Adrenal gland (tissue), 12 donors: ENCODE measurements around the gene RAB6A. TPM values are rescaled to one million over a fixed set of nuclear protein-coding genes. Genes with fewer than 3 reads are reported as not detected.

Experiments
- DNase-seq, 7 donors: peaks; one replicate each; pipeline ENCODE4 v3.0.0-alpha.2; 2019 to 2020
- H3K27ac ChIP-seq, 5 donors: fragments of 200-600 bp; sonication (generic) in 4 of 5; 1 replicate in 3 of 5; 2 replicates in 2 of 5; pipeline versions ENCODE4 v1.5.1 to v1.8.0; 2016 to 2020; ENCODE audit warnings: mild to moderate bottlenecking in 1 of 5
- H3K27me3 ChIP-seq: fragments of 200-600 bp; 2 replicates; pipeline ENCODE4 v1.8.0; 2021
- H3K36me3 ChIP-seq, 2 donors: fragments of 200-600 bp; replicated peaks in 1 of 2; 1 replicate in 1 of 2; 2 replicates in 1 of 2; pipeline versions ENCODE4 v1.5.1 to v1.8.0; 2018 to 2022
- H3K4me1 ChIP-seq, 2 donors: fragments of 200-600 bp; replicated peaks in 1 of 2; 1 replicate in 1 of 2; 2 replicates in 1 of 2; pipeline versions ENCODE4 v1.5.1 to v1.8.0; 2018 to 2021
- H3K4me3 ChIP-seq, 4 donors: fragments of 200-600 bp; sonication (generic) in 3 of 4; one replicate each; pipeline ENCODE4 v1.5.1; 2016 to 2018
- H3K9me3 ChIP-seq, 3 donors: fragments of 200-600 bp; sonication (generic) in 1 of 3; replicated peaks in 1 of 3; 1 replicate in 2 of 3; 2 replicates in 1 of 3; pipeline versions ENCODE4 v1.5.1 to v1.8.0; 2016 to 2021
- POLR2A ChIP-seq, 2 donors: fragments of 450-650 bp; IDR thresholded peaks; one replicate each; pipeline ENCODE4 v1.6.1; 2017; ENCODE audit warnings: antibody characterized with exemption in 2 of 2, mild to moderate bottlenecking in 2 of 2, moderate library complexity in 1 of 2
- WGBS, 4 donors: extraction: QIAGEN DNeasy Blood & Tissue Kit in 2 of 4; methylation state at CpG; one replicate each; pipeline versions ENCODE4 v1.1.5 to v1.1.7; 2013 to 2017; 5-methylcytosine and 5-hydroxymethylcytosine counted together
- intact Hi-C, 2 donors: fragments of 100-400 bp; cut with DNase I; formaldehyde crosslinking; loops; one replicate each; pipeline versions ENCODE4 v1.14.1 to v1.15.0; 2022 to 2023
- polyA plus RNA-seq, 3 donors: library from polyadenylated mRNA; stranded (reverse); fragments of 200-250 nt in 2 of 3; fragments of 350-450 nt in 1 of 3; fragmentation: Illumina TruSeq in 1 of 3; extraction: RNeasy Lipid Tissue Mini Kit (QIAGEN cat#74804) in 1 of 3; gene quantifications; one replicate each; pipeline ENCODE4 v1.2.3, GENCODE V29; 2013 to 2014
- total RNA-seq, 9 donors: library from RNA; depleted of rRNA in 4 of 9; stranded (reverse); fragments of >200 nt in 4 of 9; fragments of 120-200 nt in 1 of 9; fragmentation: NEBNext Ultra II Directional in 1 of 9; extraction: Animal tissue kit (Norgen Biotek cat#: 25700) in 1 of 9; gene quantifications; one replicate each; pipeline versions ENCODE4 v1.1.0 to v1.2.4, GENCODE V29; 2013 to 2023
- TF ChIP-seq, protein P1 (sequence below), 6 experiments: fragments of 450-650 bp in 4 of 6; fragments of 200-600 bp in 2 of 6; sonication (generic) in 1 of 6; IDR thresholded peaks; 1 replicate in 5 of 6; 2 replicates in 1 of 6; pipeline versions ENCODE4 v1.5.1 to v1.8.0; 2016 to 2021; ENCODE audit warnings: antibody characterized with exemption in 6 of 6, mild to moderate bottlenecking in 2 of 6, moderate library complexity in 1 of 6
- donor health status: healthy with polysubstance abuse.
- donor health status: Bipolar disorder and iron deficiency.
- donor health status: DM: yes; HTN: yes; CAD: no.
- donor health status: DM: no; HTN: no; CAD: no.
- donor health status: DM: no; HTN: no; CAD: no.
- donor health status: DM: yes; HTN: yes; CAD: no.

RAB6A gene
- total and polyA plus RNA-seq, 12 donors = 27.8 to 283 (median 131) TPM

DNA sequence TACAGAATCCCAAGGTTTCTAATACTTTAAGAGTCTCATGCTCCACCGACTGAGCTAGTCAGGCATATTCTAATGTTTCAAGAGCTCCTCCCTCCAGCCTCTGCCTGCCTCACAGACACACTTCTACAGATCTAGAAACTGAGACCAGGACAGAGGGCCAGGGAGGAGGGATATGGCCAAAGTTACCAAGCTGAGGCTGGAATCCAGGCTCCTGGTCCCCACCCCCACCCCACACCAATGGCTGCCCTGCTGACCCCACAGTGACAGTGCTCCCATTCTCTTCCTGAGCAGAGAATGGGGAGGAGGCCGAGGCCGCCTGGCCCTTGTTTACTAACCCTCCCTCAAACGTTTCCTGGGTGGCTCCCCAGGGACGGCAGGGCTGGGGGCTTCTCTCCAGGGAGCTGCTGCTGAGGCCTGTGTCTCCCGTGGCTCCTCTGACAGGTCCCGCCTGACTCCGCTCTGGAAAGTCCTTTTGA lies 112.3 kb downstream of the RAB6A start:
- intact Hi-C loops = no loop called here
- no peaks in the 10 kb centered on the region for H3K36me3 ChIP-seq
- WGBS, 4 donors = 62 to 80% (median 70%) methylated on average over 7 to 8 of the region's 8 CpGs
- no peak for DNase-seq
- no peak overlapping the region for H3K4me3 ChIP-seq
- no peaks in the 10 kb centered on the region for H3K27me3 ChIP-seq
- no peaks in the 10 kb centered on the region for H3K9me3 ChIP-seq
- TF ChIP-seq POLR2A (IDR thresholded peaks at IDR 0.05) = no peak
- TF ChIP-seq, protein P1, sequence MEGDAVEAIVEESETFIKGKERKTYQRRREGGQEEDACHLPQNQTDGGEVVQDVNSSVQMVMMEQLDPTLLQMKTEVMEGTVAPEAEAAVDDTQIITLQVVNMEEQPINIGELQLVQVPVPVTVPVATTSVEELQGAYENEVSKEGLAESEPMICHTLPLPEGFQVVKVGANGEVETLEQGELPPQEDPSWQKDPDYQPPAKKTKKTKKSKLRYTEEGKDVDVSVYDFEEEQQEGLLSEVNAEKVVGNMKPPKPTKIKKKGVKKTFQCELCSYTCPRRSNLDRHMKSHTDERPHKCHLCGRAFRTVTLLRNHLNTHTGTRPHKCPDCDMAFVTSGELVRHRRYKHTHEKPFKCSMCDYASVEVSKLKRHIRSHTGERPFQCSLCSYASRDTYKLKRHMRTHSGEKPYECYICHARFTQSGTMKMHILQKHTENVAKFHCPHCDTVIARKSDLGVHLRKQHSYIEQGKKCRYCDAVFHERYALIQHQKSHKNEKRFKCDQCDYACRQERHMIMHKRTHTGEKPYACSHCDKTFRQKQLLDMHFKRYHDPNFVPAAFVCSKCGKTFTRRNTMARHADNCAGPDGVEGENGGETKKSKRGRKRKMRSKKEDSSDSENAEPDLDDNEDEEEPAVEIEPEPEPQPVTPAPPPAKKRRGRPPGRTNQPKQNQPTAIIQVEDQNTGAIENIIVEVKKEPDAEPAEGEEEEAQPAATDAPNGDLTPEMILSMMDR (IDR thresholded peaks at IDR 0.05) = no peak
- peaks cover 0 to 9% of the 10 kb centered on the region in 2 donors for H3K4me1 ChIP-seq
- H3K27ac ChIP-seq = no peak overlapping the region

DNA sequence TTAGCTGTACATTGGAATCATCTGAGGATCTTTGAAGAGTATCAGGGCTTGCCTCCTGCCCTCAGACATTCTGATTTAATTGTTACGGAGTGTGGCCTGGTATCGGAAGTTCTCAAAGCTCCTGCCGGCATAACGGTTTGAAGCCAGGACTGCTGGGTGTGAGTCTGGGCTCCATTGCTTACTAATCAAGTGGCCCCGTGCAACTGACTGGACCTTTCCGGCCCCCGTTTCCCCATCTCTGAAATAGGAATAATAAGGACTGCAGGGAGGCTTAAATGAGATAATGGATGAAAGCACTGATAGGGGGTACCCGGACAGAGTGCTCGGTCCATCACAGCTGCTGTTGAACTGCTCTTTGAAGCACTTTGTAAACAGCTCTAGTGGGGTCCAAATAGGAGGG lies 112.8 kb downstream of the RAB6A start:
- no peak overlapping the region for H3K27ac ChIP-seq
- no peak for TF ChIP-seq POLR2A (IDR thresholded peaks at IDR 0.05)
- TF ChIP-seq, protein P1 (IDR thresholded peaks at IDR 0.05) = no peak
- no peaks in the 10 kb centered on the region for H3K27me3 ChIP-seq
- 84 to 90% (median 88%) methylated on average over 9 of the region's 9 CpGs for WGBS, 4 donors
- intact Hi-C loops = no loop called here
- H3K9me3 ChIP-seq = no peaks in the 10 kb centered on the region
- H3K4me1 ChIP-seq = peaks cover 0 to 9% of the 10 kb centered on the region in 2 donors
- no peaks in the 10 kb centered on the region for H3K36me3 ChIP-seq
- DNase-seq = no peak
- H3K4me3 ChIP-seq = no peak overlapping the region

DNA sequence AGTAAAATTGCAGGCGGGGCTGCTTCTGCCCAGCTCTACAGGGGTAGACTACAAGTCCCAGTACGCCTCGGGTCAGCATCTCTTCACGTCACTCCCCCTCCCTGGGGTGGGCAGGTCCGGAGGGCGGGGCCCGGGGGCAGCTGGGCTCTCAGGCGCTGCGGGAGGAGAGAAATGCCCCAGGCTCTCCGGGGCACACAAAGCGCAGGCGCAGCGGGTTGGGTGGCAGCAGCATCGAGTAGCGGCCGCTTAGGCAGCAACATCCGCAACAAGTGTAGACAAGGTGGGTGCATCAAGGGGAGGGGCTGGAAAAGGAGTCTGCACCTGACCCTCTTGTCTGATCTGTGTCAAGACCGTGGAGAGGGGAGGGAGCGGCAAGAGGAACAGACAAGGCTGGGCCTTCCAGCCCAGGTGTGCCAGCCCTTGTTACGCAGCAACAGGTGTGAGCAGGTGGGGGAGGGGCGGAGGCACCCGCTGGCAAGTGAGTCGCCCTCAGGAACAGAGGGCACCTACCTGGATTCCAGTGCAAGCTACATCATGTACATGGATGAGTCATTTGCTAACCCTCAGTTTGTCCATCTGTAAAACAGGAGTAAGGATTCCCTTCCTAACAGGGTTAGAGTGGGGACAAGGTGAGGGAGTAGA lies 113.3 kb downstream of the RAB6A start:
- 9 to 14% (median 13%) methylated on average over 9 to 23 of the region's 23 CpGs for WGBS, 4 donors
- Histone ChIP-seq H3K27me3 (no peaks in the 10 kb centered on the region), H3K4me1 (peaks cover 0 to 9% of the 10 kb centered on the region in 2 donors), H3K9me3 (no peaks in the 10 kb centered on the region), H3K36me3 (no peaks in the 10 kb centered on the region), H3K4me3 (peak overlapping the region in 1 of 4 donors; percentile 31), H3K27ac (peak overlapping the region in 1 of 5 donors; percentile 38)
- TF ChIP-seq, protein P1 (IDR thresholded peaks at IDR 0.05) = no peak
- TF ChIP-seq POLR2A (IDR thresholded peaks at IDR 0.05) = no peak
- intact Hi-C loops = no loop called here
- DNase-seq = peak; percentile 84 to 95 (median 90)

DNA sequence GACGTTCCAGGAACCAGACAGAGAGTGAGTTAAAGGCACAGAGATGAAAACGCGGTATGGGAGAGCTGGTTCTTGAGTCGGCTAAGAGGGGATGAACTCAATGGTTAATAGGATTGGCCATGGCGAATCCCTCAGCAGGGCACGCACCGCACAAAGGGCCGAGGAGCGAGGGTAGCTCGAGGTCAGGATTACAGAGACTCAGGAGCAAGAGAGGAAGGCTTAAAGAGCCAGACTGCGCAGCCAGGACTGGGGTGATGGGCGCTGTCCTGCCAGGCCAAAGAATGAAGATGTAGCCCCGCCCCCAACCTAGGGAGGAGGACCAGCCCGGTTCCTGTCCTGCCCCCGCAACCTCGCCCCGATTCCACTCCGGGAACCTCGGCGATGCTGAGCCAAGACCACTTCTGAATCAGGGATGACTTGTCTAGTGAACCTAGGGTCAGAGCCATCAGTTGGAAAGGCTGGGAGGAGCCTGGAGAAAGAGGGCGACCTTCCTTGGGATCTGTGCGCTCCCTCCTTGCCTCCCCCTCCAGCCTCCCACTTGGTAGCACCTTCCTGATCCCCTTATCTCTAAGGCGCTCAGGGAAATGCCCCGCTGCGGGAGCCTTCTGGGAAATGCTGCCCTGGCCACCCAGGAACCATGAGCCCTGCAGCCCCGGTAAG lies 114.8 kb downstream of the RAB6A start, which contains the start of gene PLEKHB1:
PLEKHB1 (plus strand) TSS at position 610 of the 660 bp plus-strand sequence; CDS start at position 638, 28 bp downstream.
- DNase-seq = no peak
- Histone ChIP-seq H3K36me3 (no peaks in the 10 kb centered on the region), H3K9me3 (no peaks in the 10 kb centered on the region), H3K4me3 (no peak within 1 kb of the TSS), H3K27me3 (no peaks in the 10 kb centered on the region), H3K27ac (no peak within 1 kb of the TSS), H3K4me1 (peaks cover 0 to 9% of the 10 kb centered on the region in 2 donors)
- 55 to 62% (median 60%) methylated on average over 17 to 26 of the region's 26 CpGs for WGBS, 4 donors
- TF ChIP-seq, protein P1 (IDR thresholded peaks at IDR 0.05) = no peak
- no peak for TF ChIP-seq POLR2A (IDR thresholded peaks at IDR 0.05)
- intact Hi-C loops = no loop called here
